ENCODE measurements around the gene NUDT7.

GRCh38 chr16:77711775-77712174, 10.5 kb upstream of the NUDT7 start:
- TF ChIP-seq POLR2AphosphoS5 (IDR thresholded peaks at IDR 0.05; ENCODE audit: borderline replicate concordance, low read depth, low read length) = no peak
- no peak for TF ChIP-seq EZH2 (IDR thresholded peaks at IDR 0.05)
- TF ChIP-seq FOXP2 (optimal IDR thresholded peaks at IDR 0.05; ENCODE audit: control extremely low read depth, extremely low read length, insufficient read depth) = no peak

All from SK-N-MC (cell line).